K562 (cell line): ENCODE data around the gene PLEKHF1. TPM values are rescaled to one million over a fixed set of nuclear protein-coding genes. Genes with fewer than 3 reads are reported as not detected.
A peak's percentile ranks its signal among the peaks of the same experiment; 100 is the strongest.

ENCODE experiments used
- AFF1 ChIP-seq, 2 experiments: fragments of 450-650 bp; IDR thresholded peaks; 2 replicates each; pipeline ENCODE4 v1.6.1; 2018; ENCODE audit warnings: mild to moderate bottlenecking in 2 of 2, low read depth in 1 of 2; ENCODE audit not compliant: partially characterized antibody in 2 of 2
- BCLAF1 ChIP-seq, 2 experiments: fragments of 450-650 bp in 1 of 2; IDR thresholded peaks; 2 replicates each; pipeline ENCODE4 v1.6.1; 2011 to 2017; ENCODE audit warnings: low read depth in 2 of 2, antibody characterized with exemption in 1 of 2, borderline replicate concordance in 1 of 2, low read length in 1 of 2, mild to moderate bottlenecking in 1 of 2, mixed read lengths in 1 of 2; ENCODE audit not compliant: control insufficient read depth in 1 of 2
- FIP1L1 ChIP-seq: fragments of 200-400 bp; formaldehyde crosslinking; IDR thresholded peaks from 2 replicates; pipeline ENCODE4 v1.6.1; 2018; ENCODE audit warnings: mild to moderate bottlenecking, low read depth, low read length; ENCODE audit not compliant: poor library complexity, severe bottlenecking
- GABPB2 ChIP-seq: fragments of 250-450 bp; sonication (Bioruptor Pico); conservative IDR thresholded peaks from 2 replicates; pipeline ENCODE4 v1.5.1; 2021; ENCODE audit warnings: mild to moderate bottlenecking
- HDAC2 ChIP-seq: fragments of 450-650 bp; IDR thresholded peaks from 2 replicates; pipeline ENCODE4 v1.6.1; 2016; ENCODE audit warnings: mild to moderate bottlenecking
- MXI1 ChIP-seq: IDR thresholded peaks from 2 replicates; pipeline ENCODE4 v1.6.1; 2011; ENCODE audit warnings: low read depth, mild to moderate bottlenecking, improper control_type of control experiment, low read length
- PATZ1 ChIP-seq: fragments of 250-450 bp; sonication (Bioruptor Pico); IDR thresholded peaks from 2 replicates; pipeline ENCODE4 v1.5.0; 2020; ENCODE audit warnings: mild to moderate bottlenecking, borderline replicate concordance
- TAL1 ChIP-seq: fragments of 450-650 bp; IDR thresholded peaks from 2 replicates; pipeline ENCODE4 v1.6.1; 2016; ENCODE audit warnings: mild to moderate bottlenecking
- USF1 ChIP-seq: sonication (generic); formaldehyde crosslinking; IDR thresholded peaks from 2 replicates; pipeline ENCODE4 v1.9.0; 2022; ENCODE audit warnings: mild to moderate bottlenecking, missing genetic modification reagents
- ZNF23 ChIP-seq: fragments of 250-450 bp; sonication (Bioruptor Pico); IDR thresholded peaks from 2 replicates; pipeline ENCODE4 v1.4.0; 2020; ENCODE audit warnings: mild to moderate bottlenecking
- ZNF232 ChIP-seq: sonication (generic); formaldehyde crosslinking; IDR thresholded peaks from 2 replicates; pipeline ENCODE4 v1.8.0; 2022; ENCODE audit warnings: mild to moderate bottlenecking, missing genetic modification reagents
- ZNF445 ChIP-seq: fragments of 250-450 bp; sonication (Bioruptor Pico); IDR thresholded peaks from 2 replicates; pipeline ENCODE4 v1.4.0; 2020; ENCODE audit warnings: low read depth, mild to moderate bottlenecking, moderate library complexity
- polyA plus RNA-seq, 8 experiments: library from polyadenylated mRNA; depleted of rRNA in 4 of 8; stranded (reverse) in 5 of 8; unstranded in 3 of 8; fragments of >200 nt; fragmentation: Nextera tagmentation in 2 of 8; fragmentation: Illumina TruSeq in 1 of 8; extraction: Ambion mirVana in 2 of 8; extraction: Trizol in 1 of 8; gene quantifications; 2 replicates each; pipeline versions ENCODE4 v1.2.1 to v1.2.3, GENCODE V29; 2011 to 2014; ENCODE audit warnings: inconsistent platforms in 1 of 8, missing spikeins in 1 of 8
- total RNA-seq, 7 experiments: library from RNA; depleted of rRNA in 6 of 7; stranded (reverse); fragments of >200 nt in 6 of 7; fragmentation: Illumina TruSeq in 2 of 7; extraction: Trizol in 2 of 7; gene quantifications; 2 replicates each; pipeline versions ENCODE4 v1.2.1 to v1.2.3, GENCODE V29; 2011 to 2021; ENCODE audit warnings: low replicate concordance in 1 of 7
- TF ChIP-seq, protein P1 (sequence below): fragments of 250-450 bp; sonication (Bioruptor Pico); IDR thresholded peaks from 2 replicates; pipeline ENCODE4 v1.4.0; 2020; ENCODE audit warnings: mild to moderate bottlenecking, moderate library complexity

PLEKHF1 gene
- total and polyA plus RNA-seq, 9 of the 15 experiments (the other 6 are each of a cell fraction or from before 2014, with no cell fraction given) = 0.07 to 13.4 (median 3.9) TPM; not detected in 1

- no peak for TF ChIP-seq ZNF232 (CRISPR knock-in tag)
- no peak for TF ChIP-seq ZNF23 (CRISPR knock-in tag)
- no peak for TF ChIP-seq PATZ1 (CRISPR knock-in tag)
- TF ChIP-seq FIP1L1 = peak; percentile 55
- TF ChIP-seq BCLAF1 (IDR thresholded peaks at IDR 0.05; ENCODE audit: borderline replicate concordance in 1 of 2, control insufficient read depth in 1 of 2, low read depth in 2 of 2, low read length in 1 of 2) = no peak
- no peak for TF ChIP-seq AFF1 (IDR thresholded peaks at IDR 0.05; ENCODE audit: low read depth in 1 of 2, partially characterized antibody in 2 of 2)
- TF ChIP-seq HDAC2 = no peak
- TF ChIP-seq ZNF445 = no peak
- TF ChIP-seq, protein P1, sequence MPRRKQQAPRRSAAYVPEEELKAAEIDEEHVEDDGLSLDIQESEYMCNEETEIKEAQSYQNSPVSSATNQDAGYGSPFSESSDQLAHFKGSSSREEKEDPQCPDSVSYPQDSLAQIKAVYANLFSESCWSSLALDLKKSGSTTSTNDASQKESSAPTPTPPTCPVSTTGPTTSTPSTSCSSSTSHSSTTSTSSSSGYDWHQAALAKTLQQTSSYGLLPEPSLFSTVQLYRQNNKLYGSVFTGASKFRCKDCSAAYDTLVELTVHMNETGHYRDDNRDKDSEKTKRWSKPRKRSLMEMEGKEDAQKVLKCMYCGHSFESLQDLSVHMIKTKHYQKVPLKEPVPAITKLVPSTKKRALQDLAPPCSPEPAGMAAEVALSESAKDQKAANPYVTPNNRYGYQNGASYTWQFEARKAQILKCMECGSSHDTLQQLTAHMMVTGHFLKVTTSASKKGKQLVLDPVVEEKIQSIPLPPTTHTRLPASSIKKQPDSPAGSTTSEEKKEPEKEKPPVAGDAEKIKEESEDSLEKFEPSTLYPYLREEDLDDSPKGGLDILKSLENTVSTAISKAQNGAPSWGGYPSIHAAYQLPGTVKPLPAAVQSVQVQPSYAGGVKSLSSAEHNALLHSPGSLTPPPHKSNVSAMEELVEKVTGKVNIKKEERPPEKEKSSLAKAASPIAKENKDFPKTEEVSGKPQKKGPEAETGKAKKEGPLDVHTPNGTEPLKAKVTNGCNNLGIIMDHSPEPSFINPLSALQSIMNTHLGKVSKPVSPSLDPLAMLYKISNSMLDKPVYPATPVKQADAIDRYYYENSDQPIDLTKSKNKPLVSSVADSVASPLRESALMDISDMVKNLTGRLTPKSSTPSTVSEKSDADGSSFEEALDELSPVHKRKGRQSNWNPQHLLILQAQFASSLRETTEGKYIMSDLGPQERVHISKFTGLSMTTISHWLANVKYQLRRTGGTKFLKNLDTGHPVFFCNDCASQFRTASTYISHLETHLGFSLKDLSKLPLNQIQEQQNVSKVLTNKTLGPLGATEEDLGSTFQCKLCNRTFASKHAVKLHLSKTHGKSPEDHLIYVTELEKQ (CRISPR knock-in tag) = no peak
- no peak for TF ChIP-seq MXI1
- TF ChIP-seq TAL1 = no peak
- no peak for TF ChIP-seq GABPB2
- no peak for TF ChIP-seq USF1
These were observed at the start of gene PLEKHF1 (continued) for GRCh38 chr19:29665215-29665825.
